H9 (cell line): ENCODE data around the gene FAT1. TPM values are rescaled to one million over a fixed set of nuclear protein-coding genes. Genes with fewer than 3 reads are reported as not detected.

Experiments
- DNase-seq: peaks from one replicate; pipeline ENCODE4 v3.0.0-alpha.2; 2017
- H2AFZ ChIP-seq: one replicate; pipeline ENCODE4 v1.6.1; 2013; ENCODE audit warnings: mild to moderate bottlenecking, low read length, control low read depth, moderate library complexity
- H2AK5ac ChIP-seq: 2 replicates; pipeline ENCODE4 v1.6.1; 2013; ENCODE audit warnings: low read length, control low read depth, mixed read lengths; ENCODE audit not compliant: insufficient read length
- H2BK120ac ChIP-seq: one replicate; pipeline ENCODE4 v1.6.1; 2013; ENCODE audit warnings: low read depth, mild to moderate bottlenecking, low read length, control low read depth, inconsistent platforms; ENCODE audit not compliant: poor library complexity, severe bottlenecking
- H2BK12ac ChIP-seq: 2 replicates; pipeline ENCODE4 v1.6.1; 2013; ENCODE audit warnings: low read length, control low read depth, mixed read lengths, low read depth; ENCODE audit not compliant: insufficient read length
- H2BK15ac ChIP-seq: 2 replicates; pipeline ENCODE4 v1.6.1; 2013; ENCODE audit warnings: low read depth, low read length, control low read depth
- H2BK20ac ChIP-seq: one replicate; pipeline ENCODE4 v1.6.1; 2013; ENCODE audit warnings: low read depth, mild to moderate bottlenecking, low read length, control low read depth, inconsistent platforms; ENCODE audit not compliant: poor library complexity, severe bottlenecking
- H2BK5ac ChIP-seq: 2 replicates; pipeline ENCODE4 v1.6.1; 2013; ENCODE audit warnings: low read length, control low read depth, mixed read lengths; ENCODE audit not compliant: insufficient read length
- H3K14ac ChIP-seq: 2 replicates; pipeline ENCODE4 v1.6.1; 2013; ENCODE audit warnings: low read length, control low read depth; ENCODE audit not compliant: insufficient read depth
- H3K18ac ChIP-seq: 2 replicates; pipeline ENCODE4 v1.6.1; 2013; ENCODE audit warnings: low read depth, mild to moderate bottlenecking, mixed read lengths, low read length, control low read depth; ENCODE audit not compliant: insufficient read length
- H3K23ac ChIP-seq: 2 replicates; pipeline ENCODE4 v1.6.1; 2013; ENCODE audit warnings: low read length, control low read depth, mixed read lengths, low read depth; ENCODE audit not compliant: insufficient read length
- H3K23me2 ChIP-seq: 2 replicates; pipeline ENCODE4 v1.6.1; 2013; ENCODE audit warnings: low read depth, mild to moderate bottlenecking, mixed read lengths, low read length, control low read depth; ENCODE audit not compliant: insufficient read length, poor library complexity, severe bottlenecking
- H3K27ac ChIP-seq: 2 replicates; pipeline ENCODE4 v1.5.1; 2013; ENCODE audit warnings: low read length, control low read depth, mixed read lengths, low read depth; ENCODE audit not compliant: insufficient read length
- H3K27me3 ChIP-seq: 2 replicates; pipeline ENCODE4 v1.6.1; 2013; ENCODE audit warnings: low read length, control low read depth, inconsistent platforms; ENCODE audit not compliant: insufficient read depth
- H3K4ac ChIP-seq: 2 replicates; pipeline ENCODE4 v1.6.1; 2013; ENCODE audit warnings: low read depth, mild to moderate bottlenecking, control low read depth, inconsistent platforms, low read length, moderate library complexity
- H3K4me1 ChIP-seq: 2 replicates; pipeline ENCODE4 v1.6.1; 2013; ENCODE audit warnings: low read length, control low read depth, inconsistent platforms; ENCODE audit not compliant: insufficient read depth
- H3K4me2 ChIP-seq: 2 replicates; pipeline ENCODE4 v1.6.1; 2013; ENCODE audit warnings: low read length, control low read depth, mixed read lengths; ENCODE audit not compliant: insufficient read length, insufficient read depth
- H3K56ac ChIP-seq: 2 replicates; pipeline ENCODE4 v1.6.1; 2013; ENCODE audit warnings: low read depth, mild to moderate bottlenecking, mixed read lengths, low read length, control low read depth; ENCODE audit not compliant: insufficient read length
- H3K79me1 ChIP-seq: 2 replicates; pipeline ENCODE4 v1.6.1; 2013; ENCODE audit warnings: low read depth, mild to moderate bottlenecking, moderate library complexity, low read length, control low read depth, inconsistent platforms; ENCODE audit not compliant: insufficient read depth, poor library complexity, severe bottlenecking
- H3K79me2 ChIP-seq: 2 replicates; pipeline ENCODE4 v1.6.1; 2013; ENCODE audit warnings: low read length, control low read depth, inconsistent platforms; ENCODE audit not compliant: insufficient read depth
- H3K9ac ChIP-seq: 2 replicates; pipeline ENCODE4 v1.6.1; 2013; ENCODE audit warnings: low read length, control low read depth, mixed read lengths; ENCODE audit not compliant: insufficient read length; ENCODE audit errors: extremely low read depth
- H3K9me3 ChIP-seq: one replicate; pipeline ENCODE4 v1.6.1; 2013; ENCODE audit warnings: low read depth, low read length, inconsistent platforms; ENCODE audit not compliant: control insufficient read depth
- H3T11ph ChIP-seq: one replicate; pipeline ENCODE4 v1.6.1; 2013; ENCODE audit warnings: mild to moderate bottlenecking, low read length, control low read depth, inconsistent platforms
- H4K20me1 ChIP-seq: one replicate; pipeline ENCODE4 v1.6.1; 2013; ENCODE audit not compliant: control insufficient read depth, insufficient read length, insufficient read depth
- H4K5ac ChIP-seq: 2 replicates; pipeline ENCODE4 v1.6.1; 2013; ENCODE audit warnings: low read depth, mild to moderate bottlenecking, mixed read lengths, low read length, control low read depth; ENCODE audit not compliant: insufficient read length
- H4K8ac ChIP-seq: replicated peaks from 2 replicates; pipeline ENCODE4 v1.6.1; 2013; ENCODE audit warnings: low read length, control low read depth, mixed read lengths, low read depth; ENCODE audit not compliant: insufficient read length
- H4K91ac ChIP-seq: 2 replicates; pipeline ENCODE4 v1.6.1; 2013; ENCODE audit warnings: low read depth, mild to moderate bottlenecking, moderate library complexity, mixed read lengths, low read length, control low read depth; ENCODE audit not compliant: insufficient read length
- H3K27ac Mint-ChIP-seq, 3 experiments: 2 replicates in 2 of 3; 3 replicates in 1 of 3; pipeline ENCODE4 v1.8.0; 2020 to 2021; ENCODE audit warnings: mixed read lengths in 3 of 3, mild to moderate bottlenecking in 1 of 3, moderate library complexity in 1 of 3
- H3K27me3 Mint-ChIP-seq: 2 replicates; pipeline ENCODE4 v1.8.0; 2021; ENCODE audit warnings: low read depth, mild to moderate bottlenecking, moderate library complexity, mixed read lengths
- H3K36me3 Mint-ChIP-seq, 3 experiments: 2 replicates in 2 of 3; 3 replicates in 1 of 3; pipeline ENCODE4 v1.8.0; 2020 to 2021; ENCODE audit warnings: low read depth in 3 of 3, mixed read lengths in 3 of 3; ENCODE audit not compliant: insufficient read depth in 1 of 3
- H3K4me1 Mint-ChIP-seq, 2 experiments: 2 replicates each; pipeline ENCODE4 v1.8.0; 2020; ENCODE audit warnings: mixed read lengths in 2 of 2
- H3K4me3 Mint-ChIP-seq, 2 experiments: 2 replicates in 1 of 2; 3 replicates in 1 of 2; pipeline ENCODE4 v1.8.0; 2020 to 2021; ENCODE audit warnings: mild to moderate bottlenecking in 2 of 2, mixed read lengths in 2 of 2, moderate library complexity in 1 of 2
- H3K9me3 Mint-ChIP-seq, 2 experiments: 2 replicates in 1 of 2; 3 replicates in 1 of 2; pipeline ENCODE4 v1.8.0; 2020; ENCODE audit warnings: mild to moderate bottlenecking in 2 of 2, mixed read lengths in 2 of 2, moderate library complexity in 1 of 2
- CTCF ChIP-seq: fragments of 200-600 bp; sonication (generic); conservative IDR thresholded peaks from 3 replicates; pipeline ENCODE4 v1.8.0; 2021; ENCODE audit warnings: antibody characterized with exemption, mild to moderate bottlenecking
- WGBS: extraction: QIAGEN DNeasy Blood & Tissue Kit; methylation state at CpG from one replicate; pipeline ENCODE4 v1.1.7; 2013; ENCODE audit warnings: missing lambda C conversion rate, low lambda C conversion rate, mixed read lengths; ENCODE audit not compliant: insufficient read length; ENCODE audit errors: extremely low coverage; 5-methylcytosine and 5-hydroxymethylcytosine counted together
- total RNA-seq: library from RNA; stranded (reverse); gene quantifications from 2 replicates; pipeline ENCODE4 v1.2.1, GENCODE V29; 2021

The FAT1 gene
- total RNA-seq, 1 experiment from 2014 or later = 173 TPM

- no peaks in the 10 kb centered on the region for H3K27me3 Mint-ChIP-seq
- WGBS = no CpG with 5 or more reads among the region's 3 CpGs
- no peak overlapping the region for H3K4me3 Mint-ChIP-seq
- no peak for DNase-seq
- Histone ChIP-seq H3K18ac (no peak overlapping the region), H3T11ph (no peak overlapping the region), H3K4ac (no peak overlapping the region), H3K23ac (no peak overlapping the region), H3K14ac (no peak overlapping the region), H4K5ac (no peak overlapping the region), H3K23me2 (no peaks in the 10 kb centered on the region), H2AFZ (no peak overlapping the region), H2AK5ac (no peak overlapping the region), H4K91ac (no peak overlapping the region), H3K79me1 (no peaks in the 10 kb centered on the region), H4K20me1 (no peaks in the 10 kb centered on the region), H3K9me3 (no peaks in the 10 kb centered on the region), H2BK12ac (no peak overlapping the region), H2BK20ac (no peak overlapping the region), H3K56ac (no peak overlapping the region), H3K27me3 (no peaks in the 10 kb centered on the region), H3K79me2 (no peaks in the 10 kb centered on the region), H3K4me2 (no peak overlapping the region), H3K4me1 (no peaks in the 10 kb centered on the region), H2BK5ac (no peak overlapping the region), H2BK120ac (no peak overlapping the region), H3K27ac (no peak overlapping the region), H4K8ac (no peak overlapping the region), H3K9ac (no peak overlapping the region), H2BK15ac (no peak overlapping the region)
- H3K9me3 Mint-ChIP-seq = no peaks in the 10 kb centered on the region
- no peak for TF ChIP-seq CTCF
- no peak overlapping the region for H3K27ac Mint-ChIP-seq
- H3K36me3 Mint-ChIP-seq = peaks cover 34 to 89% (median 84%) of the 10 kb centered on the region in 3 experiments
- peaks cover 0 to 3% of the 10 kb centered on the region in 2 experiments; a peak in 1 of 4 replicates for H3K4me1 Mint-ChIP-seq
Measured at GRCh38 chr4:186617921-186618320, 105.7 kb downstream of the FAT1 start.
